Measurements from ENCODE around the gene NES. TPM values are rescaled to one million over a fixed set of nuclear protein-coding genes. Genes with fewer than 3 reads are reported as not detected.

NES gene
- total RNA-seq, 1 experiment from 2014 or later: 168 TPM

DNA sequence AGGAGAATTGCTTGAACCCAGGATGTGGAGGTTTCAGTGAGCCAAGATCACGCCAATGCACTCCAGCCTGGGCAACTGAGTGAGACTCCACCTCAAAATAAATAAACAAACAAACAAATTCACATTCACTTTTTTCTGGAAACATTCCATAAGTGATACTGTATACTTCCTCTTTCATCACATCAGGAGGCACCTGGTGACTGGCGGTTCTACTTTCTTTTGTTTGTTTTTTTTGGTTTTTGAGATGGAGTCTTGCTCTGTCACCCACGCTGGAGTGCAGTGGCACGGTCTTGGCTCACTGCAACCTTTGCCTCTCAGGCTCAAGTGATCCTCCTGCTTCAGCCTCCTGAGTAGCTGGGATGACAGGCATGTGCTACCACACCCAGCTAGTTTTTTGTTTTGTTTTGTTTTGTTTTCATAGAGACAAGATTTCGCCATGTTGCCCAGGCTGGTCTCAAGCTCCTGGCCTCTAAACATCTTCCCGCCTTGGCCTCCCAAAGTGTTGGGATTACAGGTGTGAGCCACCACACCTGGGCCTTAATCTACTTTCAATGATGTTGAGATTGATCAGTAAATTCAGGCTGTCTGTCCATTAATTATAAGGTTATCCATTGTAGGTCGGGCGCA lies 47.3 kb downstream of the NES start:
- Histone ChIP-seq H4K91ac (ENCODE audit: insufficient read length, low read depth, low read length) (no peak overlapping the region), H4K20me1 (ENCODE audit: control insufficient read depth, insufficient read depth, insufficient read length) (no peaks in the 10 kb centered on the region), H4K8ac (replicated peaks; ENCODE audit: insufficient read length, low read depth, low read length) (no peak overlapping the region), H3K79me1 (ENCODE audit: insufficient read depth, low read depth, low read length, poor library complexity, severe bottlenecking) (no peaks in the 10 kb centered on the region), H2BK5ac (ENCODE audit: insufficient read length, low read length) (no peak overlapping the region), H3K14ac (ENCODE audit: insufficient read depth, low read length) (no peak overlapping the region), H3K27me3 (ENCODE audit: insufficient read depth, low read length) (peaks cover 6% of the 10 kb centered on the region; the same call in 1 of the 2 replicates), H3T11ph (ENCODE audit: low read length) (no peak overlapping the region), H3K56ac (ENCODE audit: insufficient read length, low read depth, low read length) (no peak overlapping the region), H2BK15ac (ENCODE audit: low read depth, low read length) (no peak overlapping the region), H3K18ac (ENCODE audit: insufficient read length, low read depth, low read length) (no peak overlapping the region), H3K4ac (ENCODE audit: low read depth, low read length) (no peak overlapping the region), H3K79me2 (ENCODE audit: insufficient read depth, low read length) (no peaks in the 10 kb centered on the region), H3K4me2 (ENCODE audit: insufficient read depth, insufficient read length, low read length) (no peak overlapping the region), H3K4me1 (ENCODE audit: insufficient read depth, low read length) (no peaks in the 10 kb centered on the region), H2AK5ac (ENCODE audit: insufficient read length, low read length) (no peak overlapping the region), H4K5ac (ENCODE audit: insufficient read length, low read depth, low read length) (no peak overlapping the region), H2AFZ (ENCODE audit: low read length) (no peak overlapping the region), H2BK12ac (ENCODE audit: insufficient read length, low read depth, low read length) (no peak overlapping the region), H3K27ac (ENCODE audit: insufficient read length, low read depth, low read length) (no peak overlapping the region), H3K23ac (ENCODE audit: insufficient read length, low read depth, low read length) (no peak overlapping the region), H3K23me2 (ENCODE audit: insufficient read length, low read depth, low read length, poor library complexity, severe bottlenecking) (peaks cover 7% of the 10 kb centered on the region), H2BK20ac (ENCODE audit: low read depth, low read length, poor library complexity, severe bottlenecking) (no peak overlapping the region), H3K9ac (ENCODE audit: extremely low read depth, insufficient read length, low read length) (no peak overlapping the region), H3K9me3 (ENCODE audit: control insufficient read depth, low read depth, low read length) (no peaks in the 10 kb centered on the region), H2BK120ac (ENCODE audit: low read depth, low read length, poor library complexity, severe bottlenecking) (no peak overlapping the region)
- peaks cover 90% of the 10 kb centered on the region for H3K27me3 Mint-ChIP-seq (ENCODE audit: low read depth)
- no peak overlapping the region for H3K27ac Mint-ChIP-seq
- no peak overlapping the region for H3K4me3 Mint-ChIP-seq
- WGBS (ENCODE audit: extremely low coverage, insufficient read length, low lambda C conversion rate): no CpG with 5 or more reads among the region's 8 CpGs
- no peaks in the 10 kb centered on the region; a peak in 1 of 5 replicates for H3K9me3 Mint-ChIP-seq
- no peaks in the 10 kb centered on the region for H3K36me3 Mint-ChIP-seq (ENCODE audit: insufficient read depth in 1 of 3, low read depth in 3 of 3)
- H3K4me1 Mint-ChIP-seq: peaks cover 7 to 12% of the 10 kb centered on the region in 2 experiments
- no peak for DNase-seq
- TF ChIP-seq, protein P1, sequence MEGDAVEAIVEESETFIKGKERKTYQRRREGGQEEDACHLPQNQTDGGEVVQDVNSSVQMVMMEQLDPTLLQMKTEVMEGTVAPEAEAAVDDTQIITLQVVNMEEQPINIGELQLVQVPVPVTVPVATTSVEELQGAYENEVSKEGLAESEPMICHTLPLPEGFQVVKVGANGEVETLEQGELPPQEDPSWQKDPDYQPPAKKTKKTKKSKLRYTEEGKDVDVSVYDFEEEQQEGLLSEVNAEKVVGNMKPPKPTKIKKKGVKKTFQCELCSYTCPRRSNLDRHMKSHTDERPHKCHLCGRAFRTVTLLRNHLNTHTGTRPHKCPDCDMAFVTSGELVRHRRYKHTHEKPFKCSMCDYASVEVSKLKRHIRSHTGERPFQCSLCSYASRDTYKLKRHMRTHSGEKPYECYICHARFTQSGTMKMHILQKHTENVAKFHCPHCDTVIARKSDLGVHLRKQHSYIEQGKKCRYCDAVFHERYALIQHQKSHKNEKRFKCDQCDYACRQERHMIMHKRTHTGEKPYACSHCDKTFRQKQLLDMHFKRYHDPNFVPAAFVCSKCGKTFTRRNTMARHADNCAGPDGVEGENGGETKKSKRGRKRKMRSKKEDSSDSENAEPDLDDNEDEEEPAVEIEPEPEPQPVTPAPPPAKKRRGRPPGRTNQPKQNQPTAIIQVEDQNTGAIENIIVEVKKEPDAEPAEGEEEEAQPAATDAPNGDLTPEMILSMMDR (conservative IDR thresholded peaks at IDR 0.05): no peak

Measured in H9 (cell line).